Measurements from ENCODE around the gene BCL10. TPM values are rescaled to one million over a fixed set of nuclear protein-coding genes. Genes with fewer than 3 reads are reported as not detected.

Gene BCL10
- total and polyA plus RNA-seq, 2 donors, result 14.9 to 17.6 TPM

DNA sequence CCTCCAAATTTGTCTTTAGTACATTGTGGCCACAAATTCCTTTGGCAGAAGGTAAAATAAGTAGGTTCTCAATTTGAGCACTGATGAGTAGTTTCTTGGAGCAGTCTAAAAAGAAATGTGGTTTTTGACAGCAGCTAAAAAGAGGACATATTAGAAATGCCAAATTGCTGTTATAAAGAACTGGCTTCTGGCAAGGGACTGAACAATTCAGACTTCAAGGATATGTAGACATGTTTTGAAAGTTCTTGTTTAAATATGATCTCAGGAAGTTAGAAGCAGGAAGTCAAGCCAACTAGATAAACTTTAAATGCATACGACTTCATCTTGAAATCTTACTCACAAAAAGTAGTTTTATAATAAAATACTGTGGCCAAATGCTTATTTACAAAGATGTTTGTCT, 35.8 kb downstream of the BCL10 start:
- no peaks in the 10 kb centered on the region for H3K36me3 ChIP-seq (ENCODE audit: control insufficient read depth in 2 of 2, insufficient read depth in 2 of 2, low read length in 1 of 2)
- H3K27ac ChIP-seq (ENCODE audit: low read depth in 1 of 2, low read length in 1 of 2), result no peak overlapping the region
- DNase-seq (ENCODE audit: low read depth in 6 of 9, low spot score in 9 of 9), result peak in 1 of 9 donors; percentile 19
- H3K27me3 ChIP-seq (ENCODE audit: control insufficient read depth in 2 of 2, insufficient read depth in 1 of 2, low read length in 1 of 2), result no peaks in the 10 kb centered on the region
- 30% methylated on average over 1 of the region's 1 CpG for WGBS
- peaks cover 0 to 3% of the 10 kb centered on the region in 2 donors for H3K4me1 ChIP-seq (ENCODE audit: control insufficient read depth in 2 of 2, insufficient read depth in 2 of 2, low read length in 2 of 2)
- H3K9me3 ChIP-seq (ENCODE audit: control insufficient read depth in 2 of 2, insufficient read depth in 1 of 2, low read length in 1 of 2), result peaks cover 0 to 4% of the 10 kb centered on the region in 2 donors
- H3K4me3 ChIP-seq (ENCODE audit: low read length in 2 of 2), result no peak overlapping the region

DNA sequence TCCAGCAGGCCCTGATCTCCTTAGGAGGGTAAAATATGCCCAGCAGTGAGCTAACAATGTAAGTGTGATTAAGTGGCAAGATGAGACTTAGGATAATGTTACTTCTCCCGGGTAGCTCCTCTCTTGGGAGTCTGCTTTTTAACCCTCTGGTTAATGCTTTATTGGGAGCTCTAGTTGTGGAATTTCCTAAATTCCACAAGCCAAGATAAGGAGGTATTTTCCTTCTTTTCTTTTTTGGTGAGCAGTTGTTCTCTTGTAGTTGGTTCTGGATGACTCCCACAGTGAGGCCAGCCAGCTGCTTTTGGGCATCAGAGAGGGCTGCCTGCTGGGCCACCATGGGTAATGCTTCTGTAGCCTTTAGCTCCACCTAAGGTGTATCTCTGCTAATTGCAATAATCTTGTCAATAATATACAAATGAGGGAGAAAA, 36.2 kb downstream of the BCL10 start:
- Histone ChIP-seq H3K4me3 (ENCODE audit: low read length in 2 of 2) (no peak overlapping the region), H3K9me3 (ENCODE audit: control insufficient read depth in 2 of 2, insufficient read depth in 1 of 2, low read length in 1 of 2) (peaks cover 0 to 4% of the 10 kb centered on the region in 2 donors), H3K27ac (ENCODE audit: low read depth in 1 of 2, low read length in 1 of 2) (no peak overlapping the region), H3K27me3 (ENCODE audit: control insufficient read depth in 2 of 2, insufficient read depth in 1 of 2, low read length in 1 of 2) (no peaks in the 10 kb centered on the region), H3K4me1 (ENCODE audit: control insufficient read depth in 2 of 2, insufficient read depth in 2 of 2, low read length in 2 of 2) (peaks cover 0 to 3% of the 10 kb centered on the region in 2 donors), H3K36me3 (ENCODE audit: control insufficient read depth in 2 of 2, insufficient read depth in 2 of 2, low read length in 1 of 2) (no peaks in the 10 kb centered on the region)
- WGBS, result 95% methylated on average over 1 of the region's 1 CpG
- no peak for DNase-seq (ENCODE audit: low read depth in 6 of 9, low spot score in 9 of 9)

DNA sequence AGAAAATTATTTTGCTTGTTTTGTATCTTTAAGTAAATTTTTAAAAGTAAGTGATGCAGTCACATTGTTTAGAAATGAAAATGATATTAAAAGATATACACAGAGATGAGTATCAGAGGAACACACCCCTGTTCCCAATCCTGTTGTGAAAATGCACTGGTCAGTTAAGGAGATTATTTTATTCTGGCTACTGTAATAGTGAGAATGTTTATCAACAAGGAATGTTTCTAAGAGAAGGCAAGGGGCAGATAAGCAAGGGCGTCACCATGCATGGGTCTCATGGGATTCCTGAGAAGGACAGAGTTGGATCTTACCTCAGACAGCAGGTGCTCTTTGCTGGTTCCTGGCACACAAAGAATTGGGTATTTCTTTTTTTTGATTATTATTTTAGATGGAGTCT, 38.8 kb downstream of the BCL10 start:
- no peak overlapping the region for H3K4me3 ChIP-seq (ENCODE audit: low read length in 2 of 2)
- H3K27ac ChIP-seq (ENCODE audit: low read depth in 1 of 2, low read length in 1 of 2), result no peak overlapping the region
- no peak for DNase-seq (ENCODE audit: low read depth in 6 of 9, low spot score in 9 of 9)
- peaks cover 0 to 4% of the 10 kb centered on the region in 2 donors for H3K9me3 ChIP-seq (ENCODE audit: control insufficient read depth in 2 of 2, insufficient read depth in 1 of 2, low read length in 1 of 2)
- no peaks in the 10 kb centered on the region for H3K4me1 ChIP-seq (ENCODE audit: control insufficient read depth in 2 of 2, insufficient read depth in 2 of 2, low read length in 2 of 2)
- H3K27me3 ChIP-seq (ENCODE audit: control insufficient read depth in 2 of 2, insufficient read depth in 1 of 2, low read length in 1 of 2), result no peaks in the 10 kb centered on the region
- H3K36me3 ChIP-seq (ENCODE audit: control insufficient read depth in 2 of 2, insufficient read depth in 2 of 2, low read length in 1 of 2), result no peaks in the 10 kb centered on the region
- 95% methylated on average over 1 of the region's 1 CpG for WGBS

DNA sequence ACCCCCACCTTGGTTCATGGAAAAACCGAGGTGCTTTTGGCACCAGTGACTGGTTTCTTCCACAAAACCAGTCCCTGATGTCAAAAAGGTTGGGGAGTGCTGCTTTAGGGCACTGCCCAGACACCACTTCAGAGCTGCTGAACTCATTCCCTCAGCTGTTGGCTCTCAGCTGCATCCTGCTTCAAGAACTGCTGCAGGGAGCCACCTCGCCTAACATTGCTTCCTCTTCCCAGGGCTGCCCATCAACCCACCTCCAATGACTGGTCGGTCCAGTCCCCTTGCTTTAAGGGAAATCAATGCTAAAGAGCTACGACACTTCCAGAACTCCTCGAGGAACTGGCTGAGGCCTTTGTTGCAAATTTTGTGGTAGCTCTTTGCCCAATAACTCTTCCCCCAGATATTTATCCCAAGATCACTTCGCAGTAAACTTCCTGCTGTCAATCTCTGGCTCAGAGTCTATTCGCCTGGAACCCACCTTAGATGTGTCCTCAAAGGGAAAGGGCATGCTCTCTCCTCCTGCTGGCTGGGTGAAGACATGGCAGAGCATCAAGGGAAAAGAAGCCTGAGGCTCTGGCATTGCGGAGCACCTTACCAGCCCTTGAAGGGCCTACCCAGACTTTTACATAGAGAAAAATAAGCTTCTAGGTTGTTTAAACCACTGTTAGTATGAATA, 46.0 kb downstream of the BCL10 start:
- WGBS, result 72% methylated on average over 8 of the region's 8 CpGs

DNA sequence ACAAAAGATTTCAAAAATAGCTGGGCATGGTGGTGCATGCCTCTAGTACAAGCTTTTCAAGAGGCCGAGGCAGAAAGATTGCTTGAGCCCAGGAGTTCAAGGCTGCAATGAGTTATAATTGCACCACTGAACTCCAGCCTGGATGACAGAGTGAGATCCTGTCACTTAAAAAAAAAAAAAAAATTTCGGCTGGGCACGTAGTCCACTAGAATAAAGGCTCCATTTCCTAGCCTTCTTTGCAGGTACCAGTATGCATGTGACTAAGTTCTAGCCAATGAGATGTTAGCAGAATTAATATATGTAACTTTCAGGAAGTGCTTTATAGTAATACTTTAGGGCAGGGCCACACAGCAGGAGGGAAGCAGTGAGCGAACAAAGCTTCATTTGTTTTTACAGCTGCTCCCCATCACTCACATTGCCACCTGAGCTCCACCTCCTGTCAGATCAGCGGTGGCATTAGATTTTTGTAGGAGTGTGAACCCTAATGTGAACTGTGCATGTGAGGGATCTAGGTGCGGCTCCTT, 46.8 kb downstream of the BCL10 start:
- Histone ChIP-seq H3K27me3 (ENCODE audit: control insufficient read depth in 2 of 2, insufficient read depth in 1 of 2, low read length in 1 of 2) (no peaks in the 10 kb centered on the region), H3K4me3 (ENCODE audit: low read length in 2 of 2) (no peak overlapping the region), H3K9me3 (ENCODE audit: control insufficient read depth in 2 of 2, insufficient read depth in 1 of 2, low read length in 1 of 2) (no peaks in the 10 kb centered on the region), H3K27ac (ENCODE audit: low read depth in 1 of 2, low read length in 1 of 2) (no peak overlapping the region), H3K4me1 (ENCODE audit: control insufficient read depth in 2 of 2, insufficient read depth in 2 of 2, low read length in 2 of 2) (no peaks in the 10 kb centered on the region), H3K36me3 (ENCODE audit: control insufficient read depth in 2 of 2, insufficient read depth in 2 of 2, low read length in 1 of 2) (no peaks in the 10 kb centered on the region)
- no peak for DNase-seq (ENCODE audit: low read depth in 6 of 9, low spot score in 9 of 9)
- WGBS, result 96% methylated on average over 6 of the region's 6 CpGs

More for the DNA sequence above, 46.0 kb downstream of the BCL10 start:
- Histone ChIP-seq H3K4me3 (ENCODE audit: low read length in 2 of 2) (no peak overlapping the region), H3K27ac (ENCODE audit: low read depth in 1 of 2, low read length in 1 of 2) (no peak overlapping the region), H3K9me3 (ENCODE audit: control insufficient read depth in 2 of 2, insufficient read depth in 1 of 2, low read length in 1 of 2) (no peaks in the 10 kb centered on the region), H3K4me1 (ENCODE audit: control insufficient read depth in 2 of 2, insufficient read depth in 2 of 2, low read length in 2 of 2) (no peaks in the 10 kb centered on the region), H3K36me3 (ENCODE audit: control insufficient read depth in 2 of 2, insufficient read depth in 2 of 2, low read length in 1 of 2) (no peaks in the 10 kb centered on the region), H3K27me3 (ENCODE audit: control insufficient read depth in 2 of 2, insufficient read depth in 1 of 2, low read length in 1 of 2) (no peaks in the 10 kb centered on the region)
- DNase-seq (ENCODE audit: low read depth in 6 of 9, low spot score in 9 of 9), result no peak

DNA sequence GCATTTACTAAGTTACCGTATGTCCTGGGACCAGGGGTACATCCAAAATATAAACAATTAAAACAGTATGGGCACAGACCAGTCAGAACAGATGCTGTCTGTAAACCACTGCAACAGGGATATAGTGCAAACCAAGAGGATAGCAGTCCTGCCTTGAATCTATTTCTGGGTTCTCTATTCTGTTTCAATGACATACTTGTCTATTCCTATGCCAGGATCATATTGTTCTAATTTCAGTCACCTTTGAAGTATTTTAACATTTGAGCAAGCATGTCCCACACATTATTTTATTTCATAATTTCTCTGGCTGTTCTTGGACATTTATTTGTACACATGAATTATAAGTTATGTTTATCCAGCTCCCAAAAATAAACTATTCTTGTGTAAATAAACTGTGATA, 47.5 kb downstream of the BCL10 start:
- Histone ChIP-seq H3K9me3 (ENCODE audit: control insufficient read depth in 2 of 2, insufficient read depth in 1 of 2, low read length in 1 of 2) (no peaks in the 10 kb centered on the region), H3K27ac (ENCODE audit: low read depth in 1 of 2, low read length in 1 of 2) (no peak overlapping the region), H3K27me3 (ENCODE audit: control insufficient read depth in 2 of 2, insufficient read depth in 1 of 2, low read length in 1 of 2) (no peaks in the 10 kb centered on the region), H3K4me3 (ENCODE audit: low read length in 2 of 2) (no peak overlapping the region), H3K4me1 (ENCODE audit: control insufficient read depth in 2 of 2, insufficient read depth in 2 of 2, low read length in 2 of 2) (no peaks in the 10 kb centered on the region), H3K36me3 (ENCODE audit: control insufficient read depth in 2 of 2, insufficient read depth in 2 of 2, low read length in 1 of 2) (no peaks in the 10 kb centered on the region)
- WGBS, result 100% methylated on average over 1 of the region's 1 CpG
- DNase-seq (ENCODE audit: low read depth in 6 of 9, low spot score in 9 of 9), result no peak

DNA sequence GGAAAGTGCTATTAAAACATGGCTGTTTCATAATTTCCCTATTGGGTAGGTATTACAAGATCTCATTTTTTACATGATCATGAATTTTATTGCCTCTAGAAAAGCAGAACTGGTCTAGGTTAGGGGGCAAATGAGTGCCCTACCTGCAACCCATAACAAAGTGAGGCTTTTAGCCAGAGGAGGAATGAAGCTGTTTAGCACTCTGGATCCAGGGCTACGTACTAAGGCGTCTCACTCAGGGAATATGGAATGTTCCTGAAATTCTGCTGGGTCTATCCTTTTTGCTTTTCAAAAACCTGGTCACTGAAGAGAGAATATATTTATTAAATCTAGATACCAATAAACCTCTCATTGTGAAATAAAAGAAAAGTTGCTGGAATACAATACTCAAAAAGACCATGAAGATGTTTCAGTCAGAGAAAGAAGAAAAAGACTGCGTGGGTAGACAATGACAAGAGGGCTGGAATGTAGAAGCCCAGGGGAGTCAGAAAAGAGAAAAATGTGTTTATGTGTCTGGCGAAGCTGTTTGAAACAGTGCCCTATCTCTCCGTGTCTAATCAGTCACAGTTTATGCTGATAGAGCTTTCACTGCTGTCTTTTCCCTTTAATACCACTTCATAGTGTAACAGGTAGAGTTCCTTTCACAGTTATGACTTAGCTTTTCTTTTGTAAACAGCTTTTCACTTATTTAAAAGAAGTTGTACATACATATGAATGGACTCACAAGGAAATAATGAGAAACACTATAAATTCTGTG, 50.6 kb downstream of the BCL10 start:
- no peaks in the 10 kb centered on the region for H3K36me3 ChIP-seq (ENCODE audit: control insufficient read depth in 2 of 2, insufficient read depth in 2 of 2, low read length in 1 of 2)
- no peaks in the 10 kb centered on the region for H3K27me3 ChIP-seq (ENCODE audit: control insufficient read depth in 2 of 2, insufficient read depth in 1 of 2, low read length in 1 of 2)
- 94% methylated on average over 5 of the region's 5 CpGs for WGBS
- no peak overlapping the region for H3K4me3 ChIP-seq (ENCODE audit: low read length in 2 of 2)
- no peaks in the 10 kb centered on the region for H3K9me3 ChIP-seq (ENCODE audit: control insufficient read depth in 2 of 2, insufficient read depth in 1 of 2, low read length in 1 of 2)
- no peaks in the 10 kb centered on the region for H3K4me1 ChIP-seq (ENCODE audit: control insufficient read depth in 2 of 2, insufficient read depth in 2 of 2, low read length in 2 of 2)
- no peak overlapping the region for H3K27ac ChIP-seq (ENCODE audit: low read depth in 1 of 2, low read length in 1 of 2)
- no peak for DNase-seq (ENCODE audit: low read depth in 6 of 9, low spot score in 9 of 9)

DNA sequence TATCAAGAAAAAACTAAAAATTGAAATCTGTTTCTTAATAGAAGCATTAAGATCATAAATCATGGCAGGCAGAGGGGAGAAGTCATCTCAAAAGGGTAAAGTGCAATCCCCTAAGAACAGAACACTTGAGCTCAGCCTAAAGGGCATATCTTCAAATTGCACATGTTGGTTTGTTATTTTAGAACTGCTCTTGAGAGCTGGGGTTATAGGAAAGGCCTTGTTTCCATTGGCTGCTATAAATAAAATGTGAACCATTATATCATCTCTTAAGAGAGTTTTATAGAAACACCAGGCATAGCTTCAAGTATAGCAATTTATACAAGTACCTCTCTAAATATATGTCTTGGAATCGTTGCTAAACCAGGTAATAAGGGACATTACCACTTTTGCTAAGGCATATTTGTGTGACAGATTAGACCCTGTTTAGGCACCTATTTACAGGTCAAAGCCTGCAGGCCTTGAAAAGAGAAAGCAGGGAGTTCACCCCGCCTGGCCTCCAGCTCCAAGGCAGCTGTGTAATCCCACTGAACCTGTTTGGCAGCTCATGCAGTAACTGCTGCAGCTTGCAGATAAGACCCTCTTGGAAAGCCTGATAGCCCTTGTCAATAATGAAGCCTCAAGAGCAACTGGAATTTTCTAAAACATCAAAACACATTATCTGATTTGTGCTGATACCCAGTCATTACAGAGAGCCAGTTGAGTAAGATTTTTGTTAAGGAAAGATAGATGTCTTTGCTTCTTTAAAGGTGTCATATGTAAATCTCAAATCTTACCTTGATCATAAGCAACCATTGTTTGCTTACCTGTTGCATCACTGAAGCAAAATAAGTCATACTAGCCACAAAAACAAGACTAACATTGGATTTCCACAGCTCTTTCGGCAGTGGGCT, 51.5 kb downstream of the BCL10 start:
- H3K4me1 ChIP-seq (ENCODE audit: control insufficient read depth in 2 of 2, insufficient read depth in 2 of 2, low read length in 2 of 2), result no peaks in the 10 kb centered on the region
- H3K27me3 ChIP-seq (ENCODE audit: control insufficient read depth in 2 of 2, insufficient read depth in 1 of 2, low read length in 1 of 2), result no peaks in the 10 kb centered on the region
- H3K9me3 ChIP-seq (ENCODE audit: control insufficient read depth in 2 of 2, insufficient read depth in 1 of 2, low read length in 1 of 2), result no peaks in the 10 kb centered on the region
- DNase-seq (ENCODE audit: low read depth in 6 of 9, low spot score in 9 of 9), result no peak
- no peak overlapping the region for H3K4me3 ChIP-seq (ENCODE audit: low read length in 2 of 2)
- H3K27ac ChIP-seq (ENCODE audit: low read depth in 1 of 2, low read length in 1 of 2), result no peak overlapping the region
- no peaks in the 10 kb centered on the region for H3K36me3 ChIP-seq (ENCODE audit: control insufficient read depth in 2 of 2, insufficient read depth in 2 of 2, low read length in 1 of 2)
- WGBS, result 86% methylated on average over 3 of the region's 3 CpGs

Data from thymus (tissue), 11 donors.